Ascending aorta (tissue), 2 donors: Measurements from ENCODE around the gene MAN1B1. TPM values are rescaled to one million over a fixed set of nuclear protein-coding genes. Genes with fewer than 3 reads are reported as not detected.

Experiments
- DNase-seq, 2 donors: peaks; one replicate each; pipeline ENCODE4 v3.0.0-alpha.2; 2019; ENCODE audit warnings: low spot score in 2 of 2
- H3K27ac ChIP-seq, 2 donors: fragments of 200-600 bp; sonication (generic); one replicate each; pipeline ENCODE4 v1.5.1; 2016 to 2017; ENCODE audit warnings: mild to moderate bottlenecking in 1 of 2
- H3K27me3 ChIP-seq: fragments of 200-600 bp; sonication (generic); one replicate; pipeline ENCODE4 v1.5.1; 2017
- H3K36me3 ChIP-seq, 2 donors: fragments of 200-600 bp; sonication (generic); one replicate each; pipeline ENCODE4 v1.5.1; 2016
- H3K4me1 ChIP-seq, 2 donors: fragments of 200-600 bp; sonication (generic); one replicate each; pipeline ENCODE4 v1.5.1; 2016 to 2017; ENCODE audit warnings: mild to moderate bottlenecking in 1 of 2
- H3K4me3 ChIP-seq, 2 donors: fragments of 200-600 bp; sonication (generic); one replicate each; pipeline ENCODE4 v1.5.1; 2016 to 2017; ENCODE audit warnings: mild to moderate bottlenecking in 1 of 2
- H3K9me3 ChIP-seq, 2 donors: fragments of 200-600 bp; sonication (generic); one replicate each; pipeline ENCODE4 v1.5.1; 2016
- intact Hi-C: fragments of 100-400 bp; cut with DNase I; formaldehyde crosslinking; loops from one replicate; pipeline ENCODE4 v1.15.1; 2023
- total RNA-seq: library from RNA; depleted of rRNA; stranded (reverse); fragments of >200 nt; gene quantifications from one replicate; pipeline ENCODE4 v1.1.0, GENCODE V29; 2016
- TF ChIP-seq, protein P1 (sequence below), 3 experiments: fragments of 200-600 bp in 2 of 3; fragments of 450-650 bp in 1 of 3; sonication (generic) in 2 of 3; IDR thresholded peaks; one replicate each; pipeline ENCODE4 v1.5.1; 2016 to 2019; ENCODE audit warnings: antibody characterized with exemption in 3 of 3, mild to moderate bottlenecking in 1 of 3, moderate library complexity in 1 of 3

MAN1B1 gene
- 85.3 TPM for total RNA-seq

DNA sequence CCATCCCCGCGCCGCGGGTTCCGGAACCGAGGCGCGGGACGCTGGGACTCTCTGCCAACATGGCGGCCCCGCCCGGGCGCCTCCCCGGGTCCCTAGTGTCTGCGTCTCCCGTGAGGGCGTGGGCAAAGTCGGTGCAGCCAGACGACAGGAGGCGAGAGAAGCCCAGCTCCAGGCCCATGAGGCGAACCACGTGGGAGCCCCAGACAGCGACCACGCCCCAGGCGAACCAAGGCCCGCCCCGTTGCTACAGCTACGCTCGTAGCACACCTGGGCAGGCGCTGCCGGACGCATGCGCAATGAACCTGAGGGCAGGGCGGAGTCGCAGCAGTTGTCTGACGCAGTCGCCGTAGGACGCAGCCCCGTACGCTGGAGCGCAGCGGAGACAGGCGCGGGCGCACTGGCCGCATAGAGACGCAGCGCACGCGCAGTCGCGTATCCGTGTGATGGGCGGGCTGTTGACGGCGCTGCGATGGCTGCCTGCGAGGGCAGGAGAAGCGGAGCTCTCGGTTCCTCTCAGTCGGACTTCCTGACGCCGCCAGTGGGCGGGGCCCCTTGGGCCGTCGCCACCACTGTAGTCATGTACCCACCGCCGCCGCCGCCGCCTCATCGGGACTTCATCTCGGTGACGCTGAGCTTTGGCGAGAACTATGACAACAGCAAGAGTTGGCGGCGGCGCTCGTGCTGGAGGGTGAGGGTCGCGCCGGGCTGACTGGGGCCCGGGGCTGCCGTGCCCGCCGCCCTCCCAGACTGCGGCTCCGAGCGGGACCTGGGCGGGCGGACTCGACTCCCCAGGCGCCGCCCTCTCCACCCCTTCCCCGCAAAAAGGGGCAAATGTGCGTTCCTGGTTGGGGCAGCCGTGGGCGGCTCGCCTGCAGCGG, at the start of gene MAN1B1:
Gene MAN1B1, plus strand, starts transcription at position 455 of the 878 bp plus-strand sequence. Its CDS starts 15 bp downstream, at position 470.
- Histone ChIP-seq H3K27me3 (no peaks in the 10 kb centered on the region), H3K27ac (peak within 1 kb of the TSS; percentile 91 to 96), H3K9me3 (no peaks in the 10 kb centered on the region), H3K4me1 (peaks cover 12 to 17% of the 10 kb centered on the region in 2 donors), H3K4me3 (peak within 1 kb of the TSS; percentile 74 to 99), H3K36me3 (peaks cover 0 to 5% of the 10 kb centered on the region in 2 donors)
- intact Hi-C loops, result loop anchor here (1.0 to 5.0 kb wide), 5 partner anchors 94 to 603 kb away; partner anchors contain the start of genes FBXW5, NSMF, PAXX and SEC16A
- peak; percentile 94 to 98 for DNase-seq
- TF ChIP-seq, protein P1, sequence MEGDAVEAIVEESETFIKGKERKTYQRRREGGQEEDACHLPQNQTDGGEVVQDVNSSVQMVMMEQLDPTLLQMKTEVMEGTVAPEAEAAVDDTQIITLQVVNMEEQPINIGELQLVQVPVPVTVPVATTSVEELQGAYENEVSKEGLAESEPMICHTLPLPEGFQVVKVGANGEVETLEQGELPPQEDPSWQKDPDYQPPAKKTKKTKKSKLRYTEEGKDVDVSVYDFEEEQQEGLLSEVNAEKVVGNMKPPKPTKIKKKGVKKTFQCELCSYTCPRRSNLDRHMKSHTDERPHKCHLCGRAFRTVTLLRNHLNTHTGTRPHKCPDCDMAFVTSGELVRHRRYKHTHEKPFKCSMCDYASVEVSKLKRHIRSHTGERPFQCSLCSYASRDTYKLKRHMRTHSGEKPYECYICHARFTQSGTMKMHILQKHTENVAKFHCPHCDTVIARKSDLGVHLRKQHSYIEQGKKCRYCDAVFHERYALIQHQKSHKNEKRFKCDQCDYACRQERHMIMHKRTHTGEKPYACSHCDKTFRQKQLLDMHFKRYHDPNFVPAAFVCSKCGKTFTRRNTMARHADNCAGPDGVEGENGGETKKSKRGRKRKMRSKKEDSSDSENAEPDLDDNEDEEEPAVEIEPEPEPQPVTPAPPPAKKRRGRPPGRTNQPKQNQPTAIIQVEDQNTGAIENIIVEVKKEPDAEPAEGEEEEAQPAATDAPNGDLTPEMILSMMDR (IDR thresholded peaks at IDR 0.05), result no peak

DNA sequence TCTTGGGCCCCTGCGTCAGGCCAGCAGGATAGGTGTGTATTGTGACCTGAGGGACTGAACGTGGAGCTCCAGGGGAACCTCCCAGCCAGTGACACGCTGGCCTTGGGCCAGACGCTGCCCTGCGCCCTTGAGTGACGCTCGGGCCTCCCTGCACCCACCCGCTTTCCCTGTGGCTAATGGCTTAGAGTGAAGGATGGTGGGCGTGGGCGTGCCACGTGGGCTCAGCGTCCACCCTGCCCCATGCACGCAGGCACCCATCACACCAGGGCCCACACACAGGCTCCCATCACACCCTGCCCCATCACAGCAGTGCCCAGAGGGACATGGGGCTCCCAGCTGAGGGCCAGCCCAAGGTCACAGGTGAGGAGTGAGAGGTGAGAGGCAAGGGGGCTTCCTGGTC, 49.8 kb upstream of the MAN1B1 start:
- no peak overlapping the region for H3K4me3 ChIP-seq
- H3K27ac ChIP-seq, result no peak overlapping the region
- no peak for DNase-seq
- peaks cover 0 to 7% of the 10 kb centered on the region in 2 donors for H3K4me1 ChIP-seq
- H3K36me3 ChIP-seq, result peaks cover 18 to 27% of the 10 kb centered on the region in 2 donors
- intact Hi-C loops, result no loop called here
- TF ChIP-seq, protein P1 (IDR thresholded peaks at IDR 0.05), result no peak
- H3K9me3 ChIP-seq, result no peaks in the 10 kb centered on the region
- H3K27me3 ChIP-seq, result no peaks in the 10 kb centered on the region

DNA sequence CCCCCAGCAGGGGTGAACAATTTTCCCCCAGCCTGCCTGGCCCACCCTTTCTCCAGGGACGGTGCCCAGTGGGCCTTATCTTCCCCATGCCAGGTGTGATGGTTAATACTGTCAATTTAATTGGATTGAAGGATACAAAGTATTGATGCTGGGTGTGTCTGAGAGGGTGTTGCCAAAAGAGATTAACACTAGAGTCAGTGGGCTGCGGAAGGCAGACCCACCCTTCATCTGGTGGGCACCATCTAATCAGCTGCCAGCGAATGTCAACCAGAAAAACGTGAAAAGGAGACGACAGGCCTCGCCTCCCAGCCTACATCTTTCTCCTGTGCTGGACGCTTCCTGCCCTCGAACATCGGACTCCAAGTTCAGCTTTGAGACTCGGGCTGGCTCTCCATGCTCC, 49.3 kb upstream of the MAN1B1 start:
- intact Hi-C loops, result no loop called here
- TF ChIP-seq, protein P1 (IDR thresholded peaks at IDR 0.05), result no peak
- H3K4me1 ChIP-seq, result peaks cover 0 to 7% of the 10 kb centered on the region in 2 donors

DNA sequence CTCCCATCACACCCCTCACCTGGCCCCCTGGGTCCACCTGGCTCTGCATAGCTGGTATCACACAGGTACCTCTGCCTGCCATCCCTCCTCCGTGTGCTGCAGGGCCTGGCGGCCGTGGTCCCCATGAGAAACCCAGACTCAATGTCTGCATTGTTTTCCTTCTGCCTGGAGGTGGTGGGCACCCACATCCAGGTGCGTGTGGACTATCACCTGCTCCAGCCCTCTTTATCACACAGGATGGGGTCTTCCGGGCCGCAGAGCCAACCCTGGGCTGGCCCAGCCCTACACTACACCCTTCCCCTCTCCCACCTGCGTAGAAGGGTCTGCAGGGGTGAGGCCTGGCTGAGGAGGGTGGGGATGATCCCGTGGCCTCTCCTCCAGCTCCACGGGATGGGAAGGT, 47.9 kb upstream of the MAN1B1 start:
- DNase-seq, result no peak
- no peak overlapping the region for H3K4me3 ChIP-seq
- H3K27me3 ChIP-seq, result no peaks in the 10 kb centered on the region
- no peaks in the 10 kb centered on the region for H3K9me3 ChIP-seq
- TF ChIP-seq, protein P1 (IDR thresholded peaks at IDR 0.05), result no peak
- H3K36me3 ChIP-seq, result peaks cover 18 to 27% of the 10 kb centered on the region in 2 donors
- intact Hi-C loops, result no loop called here
- H3K27ac ChIP-seq, result no peak overlapping the region
- peaks cover 0 to 7% of the 10 kb centered on the region in 2 donors for H3K4me1 ChIP-seq

More for the DNA sequence above, 49.3 kb upstream of the MAN1B1 start:
- Histone ChIP-seq H3K27me3 (no peaks in the 10 kb centered on the region), H3K36me3 (peaks cover 18 to 27% of the 10 kb centered on the region in 2 donors), H3K4me3 (no peak overlapping the region), H3K9me3 (no peaks in the 10 kb centered on the region), H3K27ac (no peak overlapping the region)
- DNase-seq, result no peak

DNA sequence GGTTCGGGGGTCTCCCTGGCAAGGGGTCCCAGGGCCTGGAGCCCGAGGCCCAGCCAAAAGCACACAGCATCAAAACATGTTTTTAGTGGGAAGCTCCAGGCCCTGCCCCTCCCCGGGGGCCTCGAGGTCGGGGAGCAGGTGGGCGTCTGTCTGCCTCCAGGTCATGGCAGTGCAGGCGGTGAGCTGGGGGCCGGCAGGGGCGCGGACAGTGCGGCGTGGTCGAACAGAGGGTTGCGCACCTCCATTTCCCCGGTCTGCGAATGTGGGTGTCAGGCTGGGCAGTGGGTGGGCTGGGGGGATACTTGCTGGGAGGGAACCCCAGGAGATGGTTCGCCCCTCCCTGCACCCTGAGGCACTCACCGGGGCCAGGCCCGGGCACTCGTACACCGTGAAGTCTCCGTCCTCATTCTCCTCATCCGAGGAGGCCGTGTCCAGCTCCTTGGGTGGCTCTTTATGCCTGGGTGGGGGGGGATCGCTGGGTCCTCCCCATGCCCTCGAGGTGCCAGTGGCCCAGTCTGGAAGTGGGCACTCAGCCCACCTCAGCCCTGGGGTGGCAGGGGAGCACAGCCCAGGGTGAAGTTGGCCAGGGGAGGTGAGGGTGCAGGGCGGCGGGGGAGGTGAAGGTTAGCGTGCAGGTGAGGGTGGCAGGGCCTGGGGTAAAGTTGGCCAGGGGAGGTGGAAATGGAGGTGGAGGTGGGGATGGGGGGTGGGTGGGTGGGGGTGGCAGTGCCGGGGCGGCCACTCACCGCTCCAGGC, 47.0 kb upstream of the MAN1B1 start:
- Histone ChIP-seq H3K4me3 (no peak overlapping the region), H3K4me1 (peaks cover 2 to 12% of the 10 kb centered on the region in 2 donors), H3K9me3 (no peaks in the 10 kb centered on the region), H3K36me3 (peaks cover 18 to 27% of the 10 kb centered on the region in 2 donors), H3K27me3 (no peaks in the 10 kb centered on the region), H3K27ac (no peak overlapping the region)
- TF ChIP-seq, protein P1 (IDR thresholded peaks at IDR 0.05), result no peak
- intact Hi-C loops, result no loop called here
- no peak for DNase-seq
